HG03064 (cell line): ENCODE data around the gene MARS2.
"Not testable (repeated sequence)": the region's sequence is repeated elsewhere in the genome, so short reads cannot be mapped to it uniquely, and the experiment has no call there.

Source experiments
- ATAC-seq: cut with Tn5 transposase; IDR thresholded peaks from one replicate; pipeline ENCODE4 v1.9.1; 2021; ENCODE audit warnings: low read depth; ENCODE audit not compliant: unreplicated experiment

Gene MARS2

GRCh38 chr2:197705912-197706838 is 1.0 kb downstream of the MARS2 start:
- ATAC-seq = no peak

DNA sequence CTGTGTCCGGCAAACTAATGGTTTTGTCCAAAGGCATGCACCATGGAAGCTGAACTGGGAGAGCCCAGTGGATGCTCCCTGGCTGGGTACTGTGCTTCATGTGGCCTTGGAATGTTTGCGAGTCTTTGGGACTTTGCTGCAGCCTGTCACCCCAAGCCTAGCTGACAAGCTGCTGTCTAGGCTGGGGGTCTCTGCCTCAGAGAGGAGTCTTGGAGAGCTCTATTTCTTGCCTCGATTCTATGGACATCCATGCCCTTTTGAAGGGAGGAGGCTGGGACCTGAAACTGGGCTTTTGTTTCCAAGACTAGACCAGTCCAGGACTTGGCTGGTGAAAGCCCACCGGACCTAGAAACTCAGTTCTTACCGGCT is 1.7 kb downstream of the MARS2 start:
- ATAC-seq = no peak

- no peak for ATAC-seq
Observed at GRCh38 chr2:197707316-197708213, 2.4 kb downstream of the MARS2 start.

- no peak for ATAC-seq
Observed at GRCh38 chr2:197708331-197708730, 3.2 kb downstream of the MARS2 start.

DNA sequence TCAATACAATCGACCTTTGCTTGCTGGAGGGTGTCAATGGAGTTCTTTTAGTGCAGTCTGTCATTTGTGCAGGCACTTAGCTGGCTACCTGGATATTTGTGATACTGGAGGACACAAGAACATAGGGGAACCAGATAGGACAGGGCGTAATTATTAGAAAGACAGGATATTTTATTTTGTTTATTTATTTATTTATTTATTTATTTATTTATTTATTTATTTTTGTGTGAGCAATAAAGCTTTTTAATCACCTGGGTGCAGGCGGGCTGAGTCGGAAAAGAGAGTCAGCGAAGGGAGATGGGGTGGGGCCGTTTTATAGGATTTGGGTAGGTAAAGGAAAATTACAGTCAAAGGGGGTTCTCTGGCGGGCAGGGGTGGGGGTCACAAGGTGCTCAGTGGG is 4.0 kb downstream of the MARS2 start:
- not testable (repeated sequence) for ATAC-seq

GRCh38 chr2:197710424-197711042 is 5.4 kb downstream of the MARS2 start:
- peak; percentile 63 for ATAC-seq

- ATAC-seq = no peak
Observed at GRCh38 chr2:197711578-197711977, 6.4 kb downstream of the MARS2 start.

DNA sequence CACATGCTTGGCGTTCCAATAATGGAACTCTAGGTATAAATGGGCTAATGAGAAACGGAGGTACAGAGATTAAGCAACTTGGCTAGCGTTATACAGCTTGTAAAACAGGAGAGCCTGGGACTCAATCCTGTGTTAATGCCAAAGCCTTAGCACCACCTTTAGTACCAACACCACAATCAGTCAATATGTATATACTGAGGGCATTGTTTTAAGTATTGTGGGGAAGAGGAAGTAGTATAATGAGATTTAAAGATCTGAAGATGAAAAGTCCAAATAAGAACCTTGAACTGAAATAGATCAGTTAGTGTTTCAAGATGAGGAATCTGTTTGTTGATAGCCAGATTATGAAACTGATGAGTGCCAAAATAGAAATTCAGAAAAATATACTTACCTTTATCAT is 8.1 kb downstream of the MARS2 start:
- ATAC-seq = no peak

DNA sequence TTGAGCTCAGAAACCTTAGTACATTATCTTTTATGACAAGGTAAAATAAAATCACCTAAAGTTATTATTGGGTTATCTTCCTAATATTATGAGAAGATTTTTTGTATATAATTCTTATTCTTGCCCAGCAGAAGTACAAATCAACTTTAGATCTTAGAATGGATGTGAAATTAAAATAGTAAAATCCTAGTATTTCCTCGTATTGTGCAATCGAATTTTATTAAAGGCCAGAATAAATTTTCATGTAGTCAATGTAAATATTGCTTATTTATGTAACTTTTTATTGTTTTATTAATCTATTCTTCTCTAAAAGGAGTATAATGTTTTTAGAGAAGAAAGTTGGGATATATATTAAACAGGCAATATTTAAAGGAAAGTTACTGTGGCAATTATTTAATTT is 12.7 kb downstream of the MARS2 start:
- ATAC-seq = no peak

- no peak for ATAC-seq
Observed at GRCh38 chr2:197727011-197727410, 21.8 kb downstream of the MARS2 start.

DNA sequence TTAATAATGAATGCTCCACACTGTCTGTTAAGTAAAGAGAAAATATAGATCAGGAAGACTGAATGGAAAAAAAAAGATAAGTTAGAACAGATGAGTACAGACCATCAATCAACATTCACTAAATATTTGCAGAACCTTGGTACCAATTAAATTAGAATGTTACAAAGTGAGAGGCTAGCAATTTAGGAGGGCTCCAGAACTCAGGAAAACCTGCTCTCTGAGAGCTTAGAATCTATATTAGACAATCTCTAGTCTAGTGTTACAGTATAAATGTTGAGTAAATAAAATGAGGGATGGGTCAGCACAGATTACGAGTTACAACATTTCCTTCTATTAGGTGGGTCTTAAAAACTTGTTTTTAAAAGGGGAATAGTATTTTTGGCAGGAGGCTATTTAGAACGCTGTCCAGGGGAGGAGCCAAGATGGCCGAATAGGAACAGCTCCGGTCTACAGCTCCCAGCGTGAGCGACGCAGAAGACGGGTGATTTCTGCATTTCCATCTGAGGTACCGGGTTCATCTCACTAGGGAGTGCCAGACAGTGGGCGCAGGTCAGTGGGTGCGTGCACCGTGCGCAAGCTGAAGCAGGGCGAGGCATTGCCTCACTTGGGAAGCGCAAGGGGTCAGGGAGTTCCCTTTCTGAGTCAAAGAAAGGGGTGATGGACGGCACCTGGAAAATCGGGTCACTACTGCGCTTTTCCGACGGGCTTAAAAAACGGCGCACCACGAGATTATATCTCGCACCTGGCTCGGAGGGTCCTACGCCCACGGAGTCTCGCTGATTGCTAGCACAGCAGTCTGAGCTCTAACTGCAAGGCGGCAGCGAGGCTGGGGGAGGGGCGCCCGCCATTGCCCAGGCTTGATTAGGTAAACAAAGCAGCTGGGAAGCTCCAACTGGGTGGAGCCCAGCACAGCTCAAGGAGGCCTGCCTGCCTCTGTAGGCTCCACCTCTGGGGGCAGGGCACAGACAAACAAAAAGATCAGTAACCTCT is 23.7 kb downstream of the MARS2 start:
- ATAC-seq = not testable (repeated sequence)

- ATAC-seq = no peak
Observed at GRCh38 chr2:197740200-197740599, 35.0 kb downstream of the MARS2 start.
